PFSK-1 (cell line): ENCODE measurements around the gene KMT5C.

ENCODE experiments used
- POLR2AphosphoS5 ChIP-seq: IDR thresholded peaks from 2 replicates; pipeline ENCODE4 v1.6.1; 2012; ENCODE audit warnings: low read depth, mild to moderate bottlenecking, control low read depth, low read length, moderate library complexity
- REST ChIP-seq, 2 experiments: IDR thresholded peaks; 2 replicates each; pipeline versions ENCODE4 v1.6.1 to v1.8.0; 2011 to 2012; ENCODE audit warnings: low read depth in 2 of 2, low read length in 2 of 2, control low read depth in 1 of 2, inconsistent platforms in 1 of 2, mild to moderate bottlenecking in 1 of 2, moderate library complexity in 1 of 2; ENCODE audit not compliant: insufficient read depth in 1 of 2
- SIN3A ChIP-seq: IDR thresholded peaks from 2 replicates; pipeline ENCODE4 v1.6.1; 2012; ENCODE audit warnings: mild to moderate bottlenecking, low read length, moderate library complexity, borderline replicate concordance; ENCODE audit not compliant: insufficient read depth
- TAF1 ChIP-seq: IDR thresholded peaks from 2 replicates; pipeline ENCODE4 v1.6.1; 2012; ENCODE audit warnings: low read length, control low read depth, borderline replicate concordance; ENCODE audit not compliant: insufficient read depth

- TF ChIP-seq SIN3A (no peak), POLR2AphosphoS5 (no peak), REST (IDR thresholded peaks at IDR 0.05; ENCODE audit: insufficient read depth in 1 of 2, low read depth in 2 of 2, low read length in 2 of 2) (no peak), TAF1 (no peak)
These were observed 23.0 kb upstream of the KMT5C start for GRCh38 chr19:55316646-55317045.
